GM12891 (cell line): Measurements from ENCODE around the gene LHFPL2.
"Not testable (repeated sequence)": the region's sequence is repeated elsewhere in the genome, so short reads cannot be mapped to it uniquely, and the experiment has no call there.

Experiments
- PAX5 ChIP-seq: IDR thresholded peaks from 2 replicates; pipeline ENCODE4 v1.6.1; 2011; ENCODE audit warnings: low read length, moderate library complexity, mild to moderate bottlenecking; ENCODE audit not compliant: insufficient read depth, severe bottlenecking
- POLR2A ChIP-seq: IDR thresholded peaks from 2 replicates; pipeline ENCODE4 v1.6.1; 2011; ENCODE audit warnings: low read depth, low read length, control low read depth
- POLR2AphosphoS5 ChIP-seq: IDR thresholded peaks from 2 replicates; pipeline ENCODE4 v1.6.1; 2011; ENCODE audit warnings: low read depth, low read length, control low read depth

DNA sequence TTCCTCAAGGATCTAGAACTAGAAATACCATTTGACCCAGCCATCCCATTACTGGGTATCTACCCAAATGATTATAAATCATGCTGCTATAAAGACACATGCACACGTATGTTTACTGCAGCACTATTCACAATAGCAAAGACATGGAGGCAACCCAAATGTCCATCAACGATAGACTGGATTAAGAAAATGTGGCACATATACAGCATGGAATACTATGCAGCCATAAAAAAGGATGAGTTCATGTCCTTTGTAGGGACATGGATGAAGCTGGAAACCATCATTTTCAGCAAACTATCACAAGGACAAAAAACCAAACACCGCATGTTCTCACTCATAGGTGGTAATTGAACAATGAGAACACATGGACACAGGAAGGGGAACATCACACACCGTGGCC is 38.9 kb upstream of the LHFPL2 start:
- not testable (repeated sequence) for TF ChIP-seq POLR2AphosphoS5, POLR2A, PAX5
